H1 (cell line): Measurements from ENCODE around the gene EML1. TPM values are rescaled to one million over a fixed set of nuclear protein-coding genes. Genes with fewer than 3 reads are reported as not detected.

Experiments
- CHD2 ChIP-seq: IDR thresholded peaks from 2 replicates; pipeline ENCODE4 v1.6.1; 2012; ENCODE audit warnings: low read length, improper control_type of control experiment
- POU5F1 ChIP-seq: IDR thresholded peaks from 2 replicates; pipeline ENCODE4 v1.6.1; 2011; ENCODE audit warnings: low read depth, mild to moderate bottlenecking, low read length, moderate library complexity
- TEAD4 ChIP-seq: IDR thresholded peaks from 2 replicates; pipeline ENCODE4 v1.6.1; 2012; ENCODE audit warnings: low read depth, low read length, inconsistent platforms, mixed read lengths
- polyA plus RNA-seq, 7 experiments: library from polyadenylated mRNA; depleted of rRNA in 3 of 7; stranded (reverse) in 5 of 7; unstranded in 2 of 7; fragments of >200 nt in 5 of 7; fragments of 200-250 nt in 2 of 7; gene quantifications; 1 replicate in 5 of 7; 2 replicates in 1 of 7; 4 replicates in 1 of 7; pipeline versions ENCODE4 v1.2.1 to v1.2.3, GENCODE V29; 2011 to 2013; ENCODE audit warnings: missing spikeins in 2 of 7, mixed read lengths in 2 of 7
- total RNA-seq: library from RNA; stranded (reverse); fragmentation: NEBNext Ultra II Directional; extraction: Animal tissue kit (Norgen Biotek cat#: 25700); gene quantifications from 2 replicates; pipeline ENCODE4 v1.2.1, GENCODE V29; 2021

The EML1 gene
- total and polyA plus RNA-seq, 2 of the 8 experiments (the other 6 are each of a cell fraction or from before 2014, with no cell fraction given) = 11.1 to 24.7 TPM

DNA sequence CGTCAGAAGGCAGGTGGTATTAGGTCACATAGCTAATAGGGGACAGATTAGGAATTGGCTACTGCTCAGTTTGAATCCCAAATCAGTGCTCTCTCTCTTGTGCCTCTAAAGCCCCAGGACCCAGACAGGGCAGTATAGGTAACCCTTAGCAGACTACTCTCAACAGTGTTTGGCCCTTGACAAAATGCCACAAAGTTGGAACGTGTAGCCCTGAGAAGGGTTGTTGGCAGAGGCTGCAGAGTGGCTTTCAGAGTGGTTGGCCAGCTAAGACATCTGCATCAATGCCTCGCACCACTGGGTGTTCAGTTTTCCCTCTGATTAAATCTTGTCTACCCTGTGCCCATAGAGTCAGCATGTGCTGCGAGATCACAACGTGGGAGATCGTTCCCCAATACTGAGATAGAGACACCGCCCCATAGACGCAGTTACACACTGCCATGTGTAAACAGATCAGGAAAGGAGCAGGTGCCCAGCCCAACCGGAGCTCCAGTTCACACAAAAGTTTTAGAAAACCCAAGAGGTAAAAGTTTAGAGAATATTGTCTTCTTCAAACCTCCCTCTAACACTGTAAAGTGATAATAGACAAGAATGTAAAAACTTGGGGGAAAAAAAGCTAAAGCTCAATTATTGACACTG is 48.3 kb downstream of the EML1 start (continued):
- TF ChIP-seq POU5F1 (no peak), TEAD4 (no peak), CHD2 (no peak)
